ENCODE data around the gene POU6F2. TPM values are rescaled to one million over a fixed set of nuclear protein-coding genes. Genes with fewer than 3 reads are reported as not detected.

POU6F2 gene
- total RNA-seq, 1 donor from 2014 or later, result not detected

DNA sequence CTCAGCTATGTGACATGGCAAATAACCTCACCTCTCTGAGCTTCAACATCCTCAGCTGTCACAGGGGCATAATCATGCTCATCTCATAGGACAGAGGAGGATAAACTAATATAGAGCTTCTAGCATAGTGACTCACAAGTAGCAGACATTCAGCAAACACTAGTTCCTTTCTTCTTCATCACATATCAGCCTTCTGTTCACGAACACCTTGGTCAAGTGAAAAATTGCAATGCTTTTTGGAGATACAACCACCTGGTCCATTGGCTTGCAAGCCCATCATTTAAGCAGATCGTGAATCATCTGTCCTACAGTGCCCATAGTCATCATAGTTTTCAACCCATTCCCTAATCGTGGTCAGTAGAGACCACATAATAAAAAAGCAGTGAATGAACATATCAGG, 310.6 kb downstream of the POU6F2 start:
- Histone ChIP-seq H3K36me3 (ENCODE audit: control insufficient read depth, insufficient read depth, low read length) (no peaks in the 10 kb centered on the region), H3K27me3 (ENCODE audit: control insufficient read depth, insufficient read depth, low read length) (no peaks in the 10 kb centered on the region), H3K4me3 (ENCODE audit: low read depth, low read length) (no peak overlapping the region)
- TF ChIP-seq, protein P1, sequence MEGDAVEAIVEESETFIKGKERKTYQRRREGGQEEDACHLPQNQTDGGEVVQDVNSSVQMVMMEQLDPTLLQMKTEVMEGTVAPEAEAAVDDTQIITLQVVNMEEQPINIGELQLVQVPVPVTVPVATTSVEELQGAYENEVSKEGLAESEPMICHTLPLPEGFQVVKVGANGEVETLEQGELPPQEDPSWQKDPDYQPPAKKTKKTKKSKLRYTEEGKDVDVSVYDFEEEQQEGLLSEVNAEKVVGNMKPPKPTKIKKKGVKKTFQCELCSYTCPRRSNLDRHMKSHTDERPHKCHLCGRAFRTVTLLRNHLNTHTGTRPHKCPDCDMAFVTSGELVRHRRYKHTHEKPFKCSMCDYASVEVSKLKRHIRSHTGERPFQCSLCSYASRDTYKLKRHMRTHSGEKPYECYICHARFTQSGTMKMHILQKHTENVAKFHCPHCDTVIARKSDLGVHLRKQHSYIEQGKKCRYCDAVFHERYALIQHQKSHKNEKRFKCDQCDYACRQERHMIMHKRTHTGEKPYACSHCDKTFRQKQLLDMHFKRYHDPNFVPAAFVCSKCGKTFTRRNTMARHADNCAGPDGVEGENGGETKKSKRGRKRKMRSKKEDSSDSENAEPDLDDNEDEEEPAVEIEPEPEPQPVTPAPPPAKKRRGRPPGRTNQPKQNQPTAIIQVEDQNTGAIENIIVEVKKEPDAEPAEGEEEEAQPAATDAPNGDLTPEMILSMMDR (IDR thresholded peaks at IDR 0.05; ENCODE audit: insufficient read depth, low read length, severe bottlenecking), result no peak
- FAIRE-seq (no peak), DNase-seq (ENCODE audit: low read depth) (no peak)

DNA sequence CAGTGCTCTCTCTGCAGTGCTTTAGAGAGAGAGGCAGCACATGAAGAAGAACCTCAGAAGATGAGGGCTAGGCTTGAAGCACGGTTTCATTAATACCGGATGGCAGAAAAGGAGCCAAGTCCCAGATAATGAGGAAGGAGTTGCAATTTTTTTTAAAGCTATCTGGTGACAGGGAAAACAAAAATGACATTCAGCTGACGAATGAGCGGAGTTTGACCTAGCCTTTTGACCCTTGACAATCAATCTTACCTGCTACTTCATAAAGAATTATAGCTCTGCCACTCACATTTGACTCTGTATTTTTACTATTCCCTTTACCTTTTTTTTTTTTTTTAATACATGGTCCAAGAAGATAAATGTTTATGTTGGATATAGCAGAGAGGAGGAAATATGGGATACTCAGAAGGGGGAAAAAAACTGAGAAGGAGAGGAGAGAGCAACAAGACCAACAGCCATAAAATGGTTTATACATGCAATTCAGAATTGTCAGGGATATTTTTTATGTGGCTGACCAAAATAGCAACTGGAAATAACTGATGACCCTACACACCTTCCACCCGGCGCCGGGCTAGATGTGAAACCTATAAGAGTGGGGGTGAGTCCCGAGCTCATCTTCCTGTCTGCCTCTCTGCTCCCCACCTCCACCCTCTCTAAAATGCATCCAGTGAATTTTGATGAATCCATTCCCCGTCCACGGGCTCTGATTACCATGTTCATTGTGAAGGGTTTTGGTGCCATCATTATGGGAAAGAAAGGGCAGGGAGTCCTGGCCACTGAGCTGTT, 314.1 kb downstream of the POU6F2 start:
- TF ChIP-seq, protein P1 (IDR thresholded peaks at IDR 0.05; ENCODE audit: insufficient read depth, low read length, severe bottlenecking), result no peak
- Histone ChIP-seq H3K36me3 (ENCODE audit: control insufficient read depth, insufficient read depth, low read length) (no peaks in the 10 kb centered on the region), H3K4me3 (ENCODE audit: low read depth, low read length) (no peak overlapping the region), H3K27me3 (ENCODE audit: control insufficient read depth, insufficient read depth, low read length) (no peaks in the 10 kb centered on the region)
- FAIRE-seq, result no peak
- no peak for DNase-seq (ENCODE audit: low read depth)

DNA sequence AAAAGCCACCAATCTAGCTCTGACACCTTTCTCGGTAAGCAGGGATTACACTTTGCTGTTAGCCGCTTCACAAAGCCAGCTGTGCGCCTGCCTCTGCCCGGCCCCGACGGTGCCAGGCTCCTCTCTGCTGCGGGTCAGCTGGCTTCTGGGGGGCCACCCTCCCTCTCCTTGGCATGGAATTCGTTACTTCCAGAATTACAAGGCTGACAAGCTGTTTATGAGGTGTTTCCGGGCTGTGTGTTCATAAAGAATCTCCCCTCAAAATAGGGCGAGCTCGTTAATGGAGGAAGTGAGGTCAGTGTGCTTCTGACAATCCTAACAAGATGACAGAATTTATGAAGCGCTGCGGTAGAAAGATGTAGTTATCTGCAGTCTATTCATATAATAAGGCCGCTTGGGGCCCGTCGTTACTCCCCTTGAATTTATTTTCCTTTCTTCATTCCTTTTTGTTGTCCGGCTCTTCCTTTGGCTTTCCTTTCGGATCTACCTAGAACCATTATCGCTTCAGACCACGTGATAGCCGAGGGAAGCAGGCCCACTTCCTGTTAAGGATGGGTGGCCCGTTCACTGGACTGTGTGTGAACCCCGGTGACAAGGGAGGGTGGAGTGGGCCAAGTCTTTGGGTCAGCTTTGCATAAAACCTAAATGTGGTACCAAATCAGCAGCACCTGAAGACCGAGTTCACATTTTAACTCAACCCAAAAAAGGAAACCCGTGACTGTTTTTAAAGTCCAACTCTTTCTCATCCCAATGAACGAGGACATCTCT, 315.5 kb downstream of the POU6F2 start:
- TF ChIP-seq, protein P1 (IDR thresholded peaks at IDR 0.05; ENCODE audit: insufficient read depth, low read length, severe bottlenecking), result no peak
- H3K27me3 ChIP-seq (ENCODE audit: control insufficient read depth, insufficient read depth, low read length), result no peaks in the 10 kb centered on the region
- no peak for FAIRE-seq
- no peak for DNase-seq (ENCODE audit: low read depth)
- H3K36me3 ChIP-seq (ENCODE audit: control insufficient read depth, insufficient read depth, low read length), result no peaks in the 10 kb centered on the region
- no peak overlapping the region for H3K4me3 ChIP-seq (ENCODE audit: low read depth, low read length)

DNA sequence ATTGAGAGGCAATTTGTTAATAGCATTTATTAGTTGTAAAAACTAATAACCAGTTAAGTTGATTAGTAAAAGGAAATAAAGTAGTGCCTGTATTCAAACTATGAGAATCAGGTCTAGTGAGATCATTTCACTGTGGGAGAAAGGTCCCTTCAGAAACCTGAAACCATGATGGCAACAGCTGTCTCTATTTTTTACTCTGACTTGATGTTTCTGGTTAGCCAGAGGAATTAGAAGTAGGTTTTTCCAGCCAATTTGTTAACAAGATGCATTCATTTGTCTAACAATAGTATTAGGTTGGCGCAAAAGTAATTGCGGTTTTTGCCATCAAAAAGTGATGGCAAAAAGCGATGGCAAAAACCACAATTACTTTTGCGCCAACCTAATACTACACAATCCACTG, 316.3 kb downstream of the POU6F2 start:
- Histone ChIP-seq H3K4me3 (ENCODE audit: low read depth, low read length) (no peak overlapping the region), H3K27me3 (ENCODE audit: control insufficient read depth, insufficient read depth, low read length) (no peaks in the 10 kb centered on the region), H3K36me3 (ENCODE audit: control insufficient read depth, insufficient read depth, low read length) (no peaks in the 10 kb centered on the region)
- no peak for FAIRE-seq
- DNase-seq (ENCODE audit: low read depth), result no peak
- TF ChIP-seq, protein P1 (IDR thresholded peaks at IDR 0.05; ENCODE audit: insufficient read depth, low read length, severe bottlenecking), result no peak

DNA sequence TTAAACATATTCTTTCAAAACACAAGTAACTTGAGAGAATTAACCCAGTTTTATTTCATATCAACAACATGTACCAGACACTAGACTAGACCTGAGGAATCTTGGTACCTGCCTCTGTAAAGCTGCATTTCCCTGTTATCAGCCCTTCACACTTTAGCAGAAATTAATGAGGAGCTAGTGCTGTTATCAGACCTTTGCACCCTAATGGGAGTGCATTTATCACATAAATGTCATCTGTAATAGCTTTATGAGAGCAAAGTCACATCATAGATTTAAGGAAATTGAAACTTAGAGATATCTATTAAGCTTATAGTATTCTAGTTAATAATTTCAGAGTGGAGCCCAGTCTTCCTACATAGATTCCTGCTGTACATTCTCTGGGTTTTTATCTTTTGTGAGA, 318.1 kb downstream of the POU6F2 start:
- no peaks in the 10 kb centered on the region for H3K36me3 ChIP-seq (ENCODE audit: control insufficient read depth, insufficient read depth, low read length)
- FAIRE-seq (no peak), DNase-seq (ENCODE audit: low read depth) (no peak)
- no peak overlapping the region for H3K4me3 ChIP-seq (ENCODE audit: low read depth, low read length)
- TF ChIP-seq, protein P1 (IDR thresholded peaks at IDR 0.05; ENCODE audit: insufficient read depth, low read length, severe bottlenecking), result no peak
- no peaks in the 10 kb centered on the region for H3K27me3 ChIP-seq (ENCODE audit: control insufficient read depth, insufficient read depth, low read length)

Measured in bronchial epithelial cell (primary cell).